Fibroblast of mammary gland (primary cell): ENCODE measurements around the gene TOGARAM2.

ENCODE experiments used
- DNase-seq: peaks from one replicate; pipeline ENCODE4 v3.0.0-alpha.2; 2010; ENCODE audit warnings: low read depth
- H3K4me3 ChIP-seq: 2 replicates; pipeline ENCODE4 v1.5.1; 2011; ENCODE audit warnings: low read depth, mild to moderate bottlenecking, low read length, moderate library complexity; ENCODE audit not compliant: control insufficient read depth
- TF ChIP-seq, protein P1 (sequence below): conservative IDR thresholded peaks from 2 replicates; pipeline ENCODE4 v1.5.1; 2011; ENCODE audit warnings: low read depth, low read length, inconsistent platforms; ENCODE audit not compliant: control insufficient read depth, insufficient read depth

TOGARAM2 gene

DNA sequence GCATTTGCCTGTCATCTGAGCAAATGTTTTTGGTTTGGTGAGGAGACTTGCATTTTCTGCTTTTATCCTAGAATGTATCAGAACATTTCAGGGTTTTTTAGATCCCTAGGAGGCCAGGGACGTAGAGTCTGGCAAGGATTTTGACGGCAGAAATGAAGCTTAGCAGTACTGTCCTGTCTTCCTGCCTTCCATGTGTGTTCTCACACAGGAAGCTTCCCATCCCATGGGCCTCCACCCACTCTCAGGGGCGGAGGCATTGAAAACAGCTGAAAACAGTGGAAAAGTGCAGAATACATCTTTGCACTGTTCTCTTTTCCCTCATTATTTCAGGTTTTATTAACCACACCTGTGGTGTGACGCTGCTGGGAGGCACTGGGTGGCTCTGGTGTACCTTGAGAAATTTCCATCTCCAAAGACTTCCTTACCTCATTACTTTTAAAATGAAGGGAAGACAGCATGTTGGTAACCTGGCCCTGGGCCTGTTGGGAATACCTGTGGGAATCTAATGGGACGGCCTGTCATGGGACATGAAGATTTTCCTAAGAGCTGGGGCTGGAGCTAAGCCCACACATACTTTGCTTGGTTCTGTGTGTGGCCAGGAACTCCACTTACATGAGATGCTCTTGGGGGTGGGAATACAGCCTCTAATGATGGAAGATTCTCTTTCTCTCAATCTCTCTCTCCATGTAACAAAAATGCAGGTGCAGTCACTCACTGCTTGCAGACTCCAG, 72.7 kb downstream of the TOGARAM2 start:
- peak; percentile 18 for DNase-seq
- TF ChIP-seq, protein P1, sequence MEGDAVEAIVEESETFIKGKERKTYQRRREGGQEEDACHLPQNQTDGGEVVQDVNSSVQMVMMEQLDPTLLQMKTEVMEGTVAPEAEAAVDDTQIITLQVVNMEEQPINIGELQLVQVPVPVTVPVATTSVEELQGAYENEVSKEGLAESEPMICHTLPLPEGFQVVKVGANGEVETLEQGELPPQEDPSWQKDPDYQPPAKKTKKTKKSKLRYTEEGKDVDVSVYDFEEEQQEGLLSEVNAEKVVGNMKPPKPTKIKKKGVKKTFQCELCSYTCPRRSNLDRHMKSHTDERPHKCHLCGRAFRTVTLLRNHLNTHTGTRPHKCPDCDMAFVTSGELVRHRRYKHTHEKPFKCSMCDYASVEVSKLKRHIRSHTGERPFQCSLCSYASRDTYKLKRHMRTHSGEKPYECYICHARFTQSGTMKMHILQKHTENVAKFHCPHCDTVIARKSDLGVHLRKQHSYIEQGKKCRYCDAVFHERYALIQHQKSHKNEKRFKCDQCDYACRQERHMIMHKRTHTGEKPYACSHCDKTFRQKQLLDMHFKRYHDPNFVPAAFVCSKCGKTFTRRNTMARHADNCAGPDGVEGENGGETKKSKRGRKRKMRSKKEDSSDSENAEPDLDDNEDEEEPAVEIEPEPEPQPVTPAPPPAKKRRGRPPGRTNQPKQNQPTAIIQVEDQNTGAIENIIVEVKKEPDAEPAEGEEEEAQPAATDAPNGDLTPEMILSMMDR, result peak; percentile 1

DNA sequence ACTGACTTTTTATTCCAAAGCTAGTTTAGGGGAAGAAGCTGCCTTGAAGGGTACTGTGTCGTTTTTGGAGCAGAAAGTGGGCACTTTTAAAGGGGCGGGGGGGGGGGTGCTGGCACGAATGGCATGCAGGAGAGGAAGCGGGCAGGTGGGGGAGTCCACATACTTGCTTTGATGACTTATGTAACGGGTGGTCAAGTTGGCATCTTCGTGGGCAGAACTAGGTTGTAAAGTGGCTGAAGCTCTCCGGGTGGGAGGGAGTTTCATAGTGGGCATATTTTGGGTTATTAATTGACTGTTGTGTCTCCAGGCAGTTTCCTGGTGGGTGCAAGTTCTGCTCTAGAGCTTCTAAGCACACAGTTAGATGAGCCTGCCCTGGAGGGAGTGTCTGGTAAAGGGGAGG, 73.3 kb downstream of the TOGARAM2 start:
- no peak overlapping the region for H3K4me3 ChIP-seq
- DNase-seq, result no peak
- TF ChIP-seq, protein P1, result no peak

More for the DNA sequence above, 72.7 kb downstream of the TOGARAM2 start:
- H3K4me3 ChIP-seq, result no peak overlapping the region

DNA sequence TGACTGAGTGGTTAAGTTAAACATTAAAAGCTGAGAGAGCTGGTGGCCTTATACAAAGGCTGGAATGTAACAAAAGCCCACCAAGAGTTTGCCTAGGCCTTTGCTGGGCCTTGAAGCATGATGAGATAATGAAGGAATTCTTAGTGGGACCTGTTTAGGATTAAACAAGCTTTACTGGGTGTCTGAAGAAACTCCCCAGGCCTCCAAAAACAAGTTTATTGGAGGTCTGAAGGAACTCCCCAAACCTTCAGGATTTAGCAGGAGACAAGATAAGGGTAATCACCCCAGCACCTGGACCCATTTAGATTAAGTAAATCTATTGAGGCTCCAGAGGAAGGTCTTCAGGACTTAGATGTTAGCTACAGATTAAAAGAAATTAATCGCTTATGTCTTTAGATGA, 74.5 kb downstream of the TOGARAM2 start:
- TF ChIP-seq, protein P1, result no peak
- no peak overlapping the region for H3K4me3 ChIP-seq
- no peak for DNase-seq

DNA sequence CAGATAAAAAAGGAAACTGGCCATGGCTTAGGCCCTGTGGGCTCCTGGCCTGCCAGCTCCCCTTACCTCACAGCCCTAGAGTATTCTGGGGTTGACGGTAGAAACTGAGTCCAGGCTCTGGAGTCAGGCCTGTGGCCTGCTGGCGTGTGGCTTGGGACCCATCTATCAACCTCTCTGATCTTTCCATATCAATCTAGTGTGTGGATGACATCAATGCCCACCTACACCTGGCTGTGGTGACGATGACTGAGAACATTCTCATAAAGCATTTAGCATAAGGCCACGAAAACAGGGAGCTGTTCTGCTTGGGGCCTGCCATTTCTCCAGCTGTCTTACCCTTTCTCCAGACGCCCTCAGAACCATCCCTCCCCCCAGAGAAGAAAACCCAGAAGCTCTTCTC, 75.4 kb downstream of the TOGARAM2 start:
- DNase-seq, result no peak
- TF ChIP-seq, protein P1, result no peak
- no peak overlapping the region for H3K4me3 ChIP-seq

DNA sequence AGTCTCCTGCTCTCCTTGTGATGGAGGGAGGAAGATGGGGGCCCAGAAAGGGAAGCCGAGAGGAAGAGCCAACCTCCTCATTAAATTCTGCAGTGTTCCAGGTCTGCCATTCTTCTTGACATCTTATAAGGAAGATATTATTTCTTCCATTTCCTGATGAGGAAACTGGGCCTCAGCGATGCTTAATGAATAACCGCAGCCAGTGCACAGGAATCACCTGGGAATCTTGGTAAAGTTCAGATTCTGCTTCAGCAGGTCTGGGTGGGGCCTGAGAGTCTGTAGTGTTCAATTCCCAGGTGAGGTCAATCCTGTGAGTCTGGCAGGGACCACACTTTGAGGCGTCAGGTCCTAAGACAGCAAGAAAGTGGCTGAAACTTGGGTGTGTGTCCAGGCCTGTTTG, 75.9 kb downstream of the TOGARAM2 start:
- H3K4me3 ChIP-seq, result no peak overlapping the region
- no peak for DNase-seq
- TF ChIP-seq, protein P1, result no peak

DNA sequence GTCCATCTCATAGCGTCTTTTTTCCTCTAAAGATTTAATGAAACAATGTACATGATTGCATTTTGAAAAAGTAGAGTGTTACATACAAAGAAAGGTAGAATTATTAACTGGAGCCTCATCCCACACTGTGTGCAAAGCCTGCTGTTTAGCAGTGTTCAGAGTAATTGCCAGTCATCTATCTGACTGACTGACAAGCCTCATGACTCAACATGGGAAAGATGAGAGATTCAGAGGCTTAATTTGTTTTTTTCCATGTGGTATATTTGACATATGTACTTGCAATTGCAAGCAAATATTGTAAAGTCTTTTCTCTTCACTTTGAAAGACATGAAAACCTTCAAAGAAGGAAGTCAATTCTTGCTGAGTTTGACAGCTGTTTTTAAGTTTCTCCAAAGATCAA, 78.5 kb downstream of the TOGARAM2 start:
- TF ChIP-seq, protein P1, result no peak
- DNase-seq, result no peak

More for the DNA sequence above, 78.5 kb downstream of the TOGARAM2 start:
- no peak overlapping the region for H3K4me3 ChIP-seq
